LNCaP clone FGC (cell line): ENCODE results near the gene THRB.

ENCODE experiments used
- DNase-seq: peaks from one replicate; pipeline ENCODE4 v3.0.0-alpha.2; 2011; ENCODE audit warnings: low read depth
- H3K4me3 ChIP-seq: 2 replicates; pipeline ENCODE4 v1.5.1; 2011; ENCODE audit warnings: mild to moderate bottlenecking, low read depth, low read length, control low read depth
- TF ChIP-seq, protein P1 (sequence below): IDR thresholded peaks from 2 replicates; pipeline ENCODE4 v1.5.1; 2012; ENCODE audit warnings: mild to moderate bottlenecking; ENCODE audit not compliant: control insufficient read depth, insufficient read depth; ENCODE audit errors: extremely low read depth

The THRB gene

GRCh38 chr3:24135280-24135679 lies 359.4 kb downstream of the THRB start:
- TF ChIP-seq, protein P1, sequence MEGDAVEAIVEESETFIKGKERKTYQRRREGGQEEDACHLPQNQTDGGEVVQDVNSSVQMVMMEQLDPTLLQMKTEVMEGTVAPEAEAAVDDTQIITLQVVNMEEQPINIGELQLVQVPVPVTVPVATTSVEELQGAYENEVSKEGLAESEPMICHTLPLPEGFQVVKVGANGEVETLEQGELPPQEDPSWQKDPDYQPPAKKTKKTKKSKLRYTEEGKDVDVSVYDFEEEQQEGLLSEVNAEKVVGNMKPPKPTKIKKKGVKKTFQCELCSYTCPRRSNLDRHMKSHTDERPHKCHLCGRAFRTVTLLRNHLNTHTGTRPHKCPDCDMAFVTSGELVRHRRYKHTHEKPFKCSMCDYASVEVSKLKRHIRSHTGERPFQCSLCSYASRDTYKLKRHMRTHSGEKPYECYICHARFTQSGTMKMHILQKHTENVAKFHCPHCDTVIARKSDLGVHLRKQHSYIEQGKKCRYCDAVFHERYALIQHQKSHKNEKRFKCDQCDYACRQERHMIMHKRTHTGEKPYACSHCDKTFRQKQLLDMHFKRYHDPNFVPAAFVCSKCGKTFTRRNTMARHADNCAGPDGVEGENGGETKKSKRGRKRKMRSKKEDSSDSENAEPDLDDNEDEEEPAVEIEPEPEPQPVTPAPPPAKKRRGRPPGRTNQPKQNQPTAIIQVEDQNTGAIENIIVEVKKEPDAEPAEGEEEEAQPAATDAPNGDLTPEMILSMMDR: no peak
- no peak for DNase-seq
- no peak overlapping the region for H3K4me3 ChIP-seq

GRCh38 chr3:24133942-24134341 lies 360.7 kb downstream of the THRB start:
- H3K4me3 ChIP-seq: 0 out of 2 replicates have a peak overlapping the region, but pooled peaks have one; percentile 2
- TF ChIP-seq, protein P1: no peak
- DNase-seq: peak; percentile 88

DNA sequence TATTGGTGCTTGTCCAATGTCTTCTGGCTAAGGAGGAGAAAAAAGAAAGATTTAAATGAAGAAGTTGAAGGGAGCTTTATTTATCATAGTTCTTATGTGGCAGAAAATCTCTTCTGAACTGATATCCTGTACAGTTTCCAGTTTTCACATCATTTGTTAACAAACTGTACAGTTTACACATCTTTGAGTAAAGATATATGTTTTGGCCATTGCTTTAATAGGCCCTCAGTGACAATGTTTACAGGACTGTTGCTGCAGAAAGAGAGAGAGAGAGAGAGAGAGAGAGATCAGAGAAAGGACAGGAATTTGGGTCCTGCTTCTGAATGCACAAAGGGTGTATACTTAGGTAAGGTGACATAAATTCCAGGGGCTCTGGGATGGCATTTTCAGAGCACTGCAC lies 361.2 kb downstream of the THRB start:
- TF ChIP-seq, protein P1: no peak
- 0 out of 2 replicates have a peak overlapping the region, but pooled peaks have one; percentile 2 for H3K4me3 ChIP-seq
- DNase-seq: peak; percentile 84

DNA sequence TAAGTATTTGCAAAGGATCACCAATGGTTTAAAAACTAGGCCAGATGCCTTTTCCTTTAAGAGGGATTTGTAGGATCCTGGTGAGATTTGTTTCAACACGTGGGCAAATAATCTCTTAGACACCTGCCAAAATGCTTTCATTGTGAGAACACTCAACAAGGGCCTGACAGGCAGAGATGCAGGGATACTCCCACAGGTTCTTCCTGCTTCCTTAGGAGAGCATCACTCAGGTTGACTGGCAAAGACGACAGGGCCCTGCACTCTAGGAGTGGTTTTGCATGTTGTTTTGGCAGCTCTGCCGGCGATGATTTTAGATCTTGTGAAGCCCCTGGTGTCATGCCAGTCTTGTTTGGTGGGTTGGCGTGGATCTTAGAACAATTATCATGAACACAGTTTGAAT lies 365.1 kb downstream of the THRB start:
- peak; percentile 96 for DNase-seq
- no peak overlapping the region for H3K4me3 ChIP-seq
- TF ChIP-seq, protein P1: no peak

DNA sequence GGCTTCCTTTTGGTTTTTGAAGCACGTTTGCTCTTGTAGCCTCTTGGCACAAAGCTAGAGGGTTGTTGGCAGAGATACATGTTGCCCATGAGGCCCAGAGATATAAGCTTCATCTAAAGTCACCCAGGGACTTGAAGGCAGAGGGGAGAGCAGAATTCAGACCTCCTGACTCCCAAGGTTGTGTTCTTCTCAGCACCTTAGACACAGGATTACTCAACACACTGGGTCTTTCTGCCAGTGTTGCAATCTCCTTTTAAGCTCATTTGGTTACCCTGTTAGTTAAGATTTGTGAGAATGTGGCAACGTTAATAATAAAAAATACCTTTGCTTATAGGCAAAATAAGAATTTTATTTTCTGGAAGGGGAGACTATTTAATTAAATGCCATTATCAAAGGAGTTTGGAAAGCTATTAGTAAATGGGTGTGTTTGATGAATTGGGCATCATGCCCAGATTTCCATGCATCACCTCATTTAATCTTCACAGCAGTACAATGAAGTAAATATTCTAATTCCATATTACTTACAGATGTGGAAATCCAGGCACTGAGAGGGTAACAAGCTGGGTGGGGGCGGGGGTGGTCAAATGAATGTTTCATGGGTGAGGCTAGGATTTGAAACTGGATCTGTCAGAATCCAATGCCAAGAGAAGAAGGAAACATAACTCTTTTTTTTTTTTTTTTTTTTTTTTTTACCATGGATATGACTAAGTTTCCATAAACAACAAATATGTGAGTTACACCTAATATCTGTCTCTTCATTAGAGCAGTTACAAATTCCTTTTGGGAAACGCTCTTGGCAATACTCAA lies 366.2 kb downstream of the THRB start:
- DNase-seq: no peak
- no peak overlapping the region for H3K4me3 ChIP-seq
- TF ChIP-seq, protein P1: no peak

DNA sequence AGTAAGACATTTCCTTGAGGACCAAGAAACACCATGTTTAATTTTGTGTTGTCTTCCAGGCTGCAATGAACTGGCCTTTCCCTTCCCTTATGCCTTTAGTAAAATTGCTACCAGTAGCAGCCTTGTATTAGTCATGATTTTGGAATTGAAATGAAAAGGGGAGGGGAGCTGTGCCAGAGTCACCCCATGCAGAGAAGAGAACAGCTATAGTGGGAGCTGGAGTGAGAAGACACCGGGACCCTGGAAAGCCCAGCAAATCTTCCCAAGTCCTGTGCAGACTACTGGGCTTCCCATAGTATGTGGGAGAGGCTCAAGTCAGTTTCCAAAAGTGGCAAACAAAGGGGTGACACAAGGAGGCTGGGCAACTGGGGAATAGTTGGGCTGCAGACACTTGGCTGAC lies 371.1 kb downstream of the THRB start:
- DNase-seq: no peak
- H3K4me3 ChIP-seq: no peak overlapping the region
- TF ChIP-seq, protein P1: no peak

DNA sequence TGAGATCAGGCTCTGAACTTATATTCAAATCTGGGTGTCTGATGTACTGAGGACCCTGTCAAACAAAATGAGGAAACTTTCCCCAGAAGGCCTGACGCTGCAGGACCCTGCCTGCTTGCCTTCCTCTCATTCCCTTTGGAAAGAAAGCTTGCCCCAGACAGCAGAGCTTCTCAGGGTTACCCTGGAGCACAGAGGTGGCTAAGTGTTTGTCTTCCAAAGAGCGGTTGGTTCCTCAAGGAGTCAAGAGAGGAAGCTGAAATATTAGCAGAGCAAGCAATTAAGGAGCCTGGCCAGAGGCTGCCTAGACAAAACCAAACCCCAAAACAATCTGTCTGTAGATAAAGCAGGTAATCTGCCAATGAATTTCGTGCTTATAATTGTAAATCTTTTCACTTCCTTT lies 374.2 kb downstream of the THRB start:
- no peak for DNase-seq
- TF ChIP-seq, protein P1: no peak
- no peak overlapping the region for H3K4me3 ChIP-seq
